ENCODE results near the gene KLHL29.

The KLHL29 gene

GRCh38 chr2:23592898-23593751 is 208.1 kb downstream of the KLHL29 start:
- Histone ChIP-seq H3K27me3 (ENCODE audit: insufficient read depth, low read length, poor library complexity, severe bottlenecking) (no peaks in the 10 kb centered on the region), H3K79me2 (ENCODE audit: insufficient read depth, low read length) (no peaks in the 10 kb centered on the region), H3K9me2 (replicated peaks; ENCODE audit: low read depth, low read length) (no peaks in the 10 kb centered on the region), H3K9me3 (ENCODE audit: insufficient read depth, low read depth, low read length) (no peaks in the 10 kb centered on the region), H3K4me2 (ENCODE audit: low read depth, low read length, poor library complexity, severe bottlenecking) (no peak overlapping the region), H3K4me3 (ENCODE audit: low read length, poor library complexity, severe bottlenecking) (no peak overlapping the region), H4K20me1 (ENCODE audit: insufficient read depth, low read length, poor library complexity, severe bottlenecking) (no peaks in the 10 kb centered on the region), H3K4me1 (ENCODE audit: insufficient read depth, low read length, poor library complexity, severe bottlenecking) (no peaks in the 10 kb centered on the region), H2AFZ (ENCODE audit: low read length) (no peak overlapping the region), H3K36me3 (ENCODE audit: insufficient read depth, low read length) (no peaks in the 10 kb centered on the region), H3K9ac (ENCODE audit: low read depth, low read length, poor library complexity, severe bottlenecking) (no peak overlapping the region), H3F3A (ENCODE audit: low read depth) (no peaks in the 10 kb centered on the region)
- TF ChIP-seq CTCF (conservative IDR thresholded peaks at IDR 0.05; ENCODE audit: low read length) = no peak
- no peak for TF ChIP-seq EZH2phosphoT487 (IDR thresholded peaks at IDR 0.05; ENCODE audit: borderline replicate concordance)

GRCh38 chr2:23593752-23594459 is 208.9 kb downstream of the KLHL29 start:
- no peaks in the 10 kb centered on the region for H3K9me3 ChIP-seq (ENCODE audit: insufficient read depth, low read depth, low read length)
- H2AFZ ChIP-seq (ENCODE audit: low read length) = no peak overlapping the region
- TF ChIP-seq CTCF (conservative IDR thresholded peaks at IDR 0.05; ENCODE audit: low read length) (no peak), EZH2phosphoT487 (IDR thresholded peaks at IDR 0.05; ENCODE audit: borderline replicate concordance) (no peak)

GRCh38 chr2:23594460-23594825 is 209.5 kb downstream of the KLHL29 start:
- no peak for TF ChIP-seq CTCF (conservative IDR thresholded peaks at IDR 0.05; ENCODE audit: low read length)
- no peak for TF ChIP-seq EZH2phosphoT487 (IDR thresholded peaks at IDR 0.05; ENCODE audit: borderline replicate concordance)
- Histone ChIP-seq H3K9me2 (replicated peaks; ENCODE audit: low read depth, low read length) (no peaks in the 10 kb centered on the region), H3K9me3 (ENCODE audit: insufficient read depth, low read depth, low read length) (no peaks in the 10 kb centered on the region), H3K27me3 (ENCODE audit: insufficient read depth, low read length, poor library complexity, severe bottlenecking) (no peaks in the 10 kb centered on the region), H3K4me2 (ENCODE audit: low read depth, low read length, poor library complexity, severe bottlenecking) (no peak overlapping the region), H3K4me1 (ENCODE audit: insufficient read depth, low read length, poor library complexity, severe bottlenecking) (no peaks in the 10 kb centered on the region), H3K9ac (ENCODE audit: low read depth, low read length, poor library complexity, severe bottlenecking) (no peak overlapping the region), H3K79me2 (ENCODE audit: insufficient read depth, low read length) (no peaks in the 10 kb centered on the region), H3F3A (ENCODE audit: low read depth) (no peaks in the 10 kb centered on the region), H4K20me1 (ENCODE audit: insufficient read depth, low read length, poor library complexity, severe bottlenecking) (no peaks in the 10 kb centered on the region), H3K4me3 (ENCODE audit: low read length, poor library complexity, severe bottlenecking) (no peak overlapping the region), H2AFZ (ENCODE audit: low read length) (no peak overlapping the region), H3K36me3 (ENCODE audit: insufficient read depth, low read length) (no peaks in the 10 kb centered on the region)

More at GRCh38 chr2:23593752-23594459, 208.9 kb downstream of the KLHL29 start:
- Histone ChIP-seq H3K4me1 (ENCODE audit: insufficient read depth, low read length, poor library complexity, severe bottlenecking) (no peaks in the 10 kb centered on the region), H3K4me2 (ENCODE audit: low read depth, low read length, poor library complexity, severe bottlenecking) (no peak overlapping the region), H4K20me1 (ENCODE audit: insufficient read depth, low read length, poor library complexity, severe bottlenecking) (no peaks in the 10 kb centered on the region), H3K9ac (ENCODE audit: low read depth, low read length, poor library complexity, severe bottlenecking) (no peak overlapping the region), H3K4me3 (ENCODE audit: low read length, poor library complexity, severe bottlenecking) (no peak overlapping the region), H3F3A (ENCODE audit: low read depth) (no peaks in the 10 kb centered on the region), H3K79me2 (ENCODE audit: insufficient read depth, low read length) (no peaks in the 10 kb centered on the region), H3K27me3 (ENCODE audit: insufficient read depth, low read length, poor library complexity, severe bottlenecking) (no peaks in the 10 kb centered on the region), H3K9me2 (replicated peaks; ENCODE audit: low read depth, low read length) (no peaks in the 10 kb centered on the region), H3K36me3 (ENCODE audit: insufficient read depth, low read length) (no peaks in the 10 kb centered on the region)

Data from Loucy (cell line).